ENCODE measurements around the gene TOPBP1.

DNA sequence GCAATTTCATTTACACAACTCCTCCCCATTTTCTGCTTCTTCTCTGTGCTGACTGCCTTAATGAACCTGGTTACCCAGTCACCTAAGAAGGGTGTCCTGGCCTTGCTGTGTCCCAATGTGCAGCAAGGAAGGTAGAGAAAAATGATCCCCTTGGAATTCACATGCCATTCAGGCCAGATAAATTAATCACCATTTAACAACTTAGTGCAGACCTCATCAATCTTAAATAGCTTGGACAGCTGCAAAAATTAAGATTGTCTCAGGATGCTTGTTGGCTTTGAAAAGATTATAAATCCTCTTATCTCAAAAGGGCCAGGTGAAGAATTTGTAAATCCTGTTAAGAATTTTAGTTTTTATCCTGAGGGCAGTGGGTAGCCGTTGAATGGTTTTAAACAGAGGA, 97.9 kb downstream of the TOPBP1 start:
- TF ChIP-seq, protein P1, sequence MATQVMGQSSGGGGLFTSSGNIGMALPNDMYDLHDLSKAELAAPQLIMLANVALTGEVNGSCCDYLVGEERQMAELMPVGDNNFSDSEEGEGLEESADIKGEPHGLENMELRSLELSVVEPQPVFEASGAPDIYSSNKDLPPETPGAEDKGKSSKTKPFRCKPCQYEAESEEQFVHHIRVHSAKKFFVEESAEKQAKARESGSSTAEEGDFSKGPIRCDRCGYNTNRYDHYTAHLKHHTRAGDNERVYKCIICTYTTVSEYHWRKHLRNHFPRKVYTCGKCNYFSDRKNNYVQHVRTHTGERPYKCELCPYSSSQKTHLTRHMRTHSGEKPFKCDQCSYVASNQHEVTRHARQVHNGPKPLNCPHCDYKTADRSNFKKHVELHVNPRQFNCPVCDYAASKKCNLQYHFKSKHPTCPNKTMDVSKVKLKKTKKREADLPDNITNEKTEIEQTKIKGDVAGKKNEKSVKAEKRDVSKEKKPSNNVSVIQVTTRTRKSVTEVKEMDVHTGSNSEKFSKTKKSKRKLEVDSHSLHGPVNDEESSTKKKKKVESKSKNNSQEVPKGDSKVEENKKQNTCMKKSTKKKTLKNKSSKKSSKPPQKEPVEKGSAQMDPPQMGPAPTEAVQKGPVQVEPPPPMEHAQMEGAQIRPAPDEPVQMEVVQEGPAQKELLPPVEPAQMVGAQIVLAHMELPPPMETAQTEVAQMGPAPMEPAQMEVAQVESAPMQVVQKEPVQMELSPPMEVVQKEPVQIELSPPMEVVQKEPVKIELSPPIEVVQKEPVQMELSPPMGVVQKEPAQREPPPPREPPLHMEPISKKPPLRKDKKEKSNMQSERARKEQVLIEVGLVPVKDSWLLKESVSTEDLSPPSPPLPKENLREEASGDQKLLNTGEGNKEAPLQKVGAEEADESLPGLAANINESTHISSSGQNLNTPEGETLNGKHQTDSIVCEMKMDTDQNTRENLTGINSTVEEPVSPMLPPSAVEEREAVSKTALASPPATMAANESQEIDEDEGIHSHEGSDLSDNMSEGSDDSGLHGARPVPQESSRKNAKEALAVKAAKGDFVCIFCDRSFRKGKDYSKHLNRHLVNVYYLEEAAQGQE (IDR thresholded peaks at IDR 0.05; ENCODE audit: insufficient replicate concordance, low read depth) = no peak
- TF ChIP-seq, protein P2, sequence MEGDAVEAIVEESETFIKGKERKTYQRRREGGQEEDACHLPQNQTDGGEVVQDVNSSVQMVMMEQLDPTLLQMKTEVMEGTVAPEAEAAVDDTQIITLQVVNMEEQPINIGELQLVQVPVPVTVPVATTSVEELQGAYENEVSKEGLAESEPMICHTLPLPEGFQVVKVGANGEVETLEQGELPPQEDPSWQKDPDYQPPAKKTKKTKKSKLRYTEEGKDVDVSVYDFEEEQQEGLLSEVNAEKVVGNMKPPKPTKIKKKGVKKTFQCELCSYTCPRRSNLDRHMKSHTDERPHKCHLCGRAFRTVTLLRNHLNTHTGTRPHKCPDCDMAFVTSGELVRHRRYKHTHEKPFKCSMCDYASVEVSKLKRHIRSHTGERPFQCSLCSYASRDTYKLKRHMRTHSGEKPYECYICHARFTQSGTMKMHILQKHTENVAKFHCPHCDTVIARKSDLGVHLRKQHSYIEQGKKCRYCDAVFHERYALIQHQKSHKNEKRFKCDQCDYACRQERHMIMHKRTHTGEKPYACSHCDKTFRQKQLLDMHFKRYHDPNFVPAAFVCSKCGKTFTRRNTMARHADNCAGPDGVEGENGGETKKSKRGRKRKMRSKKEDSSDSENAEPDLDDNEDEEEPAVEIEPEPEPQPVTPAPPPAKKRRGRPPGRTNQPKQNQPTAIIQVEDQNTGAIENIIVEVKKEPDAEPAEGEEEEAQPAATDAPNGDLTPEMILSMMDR (IDR thresholded peaks at IDR 0.05; ENCODE audit: insufficient read depth, low read length) = no peak
